GM21515 (cell line): ENCODE measurements around the gene NTM.
"Not testable (repeated sequence)": the region's sequence is repeated elsewhere in the genome, so short reads cannot be mapped to it uniquely, and the experiment has no call there.

Experiments used
- ATAC-seq: cut with Tn5 transposase; IDR thresholded peaks from one replicate; pipeline ENCODE4 v1.9.1; 2021; ENCODE audit not compliant: unreplicated experiment

NTM gene

DNA sequence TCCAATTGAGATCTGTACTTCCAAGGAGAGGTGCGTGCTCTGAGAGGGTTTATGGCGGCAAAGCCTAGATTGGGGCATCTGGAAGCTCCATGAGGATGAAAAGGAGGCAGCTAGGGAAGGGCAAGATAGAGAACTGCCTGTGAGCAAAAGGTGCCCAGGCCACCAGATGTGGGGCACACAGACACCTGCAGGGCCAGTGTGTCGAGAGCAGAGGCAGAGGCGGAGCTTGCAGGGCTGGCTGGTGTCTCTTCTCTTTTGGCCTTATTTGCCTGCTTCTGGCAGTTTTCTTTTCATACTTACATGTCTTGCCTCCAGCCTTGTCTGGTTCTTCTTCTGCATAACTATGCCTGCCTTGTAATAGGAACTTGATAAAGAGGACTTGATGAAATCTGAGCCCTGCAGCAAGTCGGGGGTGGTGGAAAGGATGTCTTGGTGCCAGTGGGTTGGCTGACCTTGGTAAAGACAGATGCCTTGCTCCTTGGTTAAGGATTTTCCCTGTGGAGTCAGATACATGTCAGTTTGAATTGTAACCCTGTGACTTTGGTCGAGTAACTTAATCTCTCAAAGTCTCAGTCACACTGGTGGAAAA, 680.3 kb downstream of the NTM start:
- ATAC-seq, result no peak

DNA sequence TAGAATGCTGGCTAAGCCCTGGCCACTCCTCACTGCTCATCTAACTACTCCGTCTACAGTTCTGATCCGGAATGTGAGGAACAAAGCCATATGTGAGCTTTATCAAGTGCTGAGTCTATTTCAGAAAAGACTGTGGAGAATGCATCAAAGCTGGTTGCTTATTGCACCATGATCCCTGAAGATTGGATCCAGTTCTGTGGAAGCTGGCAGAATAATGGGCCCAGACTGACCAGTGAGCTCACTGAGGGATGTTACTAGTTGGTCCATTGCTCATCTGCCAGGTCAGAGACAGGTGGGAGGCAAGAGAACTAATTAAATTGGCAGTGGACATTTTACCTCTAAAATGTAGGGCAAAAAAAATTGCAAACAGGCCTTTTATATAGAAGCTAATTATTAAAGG, 681.3 kb downstream of the NTM start:
- no peak for ATAC-seq

DNA sequence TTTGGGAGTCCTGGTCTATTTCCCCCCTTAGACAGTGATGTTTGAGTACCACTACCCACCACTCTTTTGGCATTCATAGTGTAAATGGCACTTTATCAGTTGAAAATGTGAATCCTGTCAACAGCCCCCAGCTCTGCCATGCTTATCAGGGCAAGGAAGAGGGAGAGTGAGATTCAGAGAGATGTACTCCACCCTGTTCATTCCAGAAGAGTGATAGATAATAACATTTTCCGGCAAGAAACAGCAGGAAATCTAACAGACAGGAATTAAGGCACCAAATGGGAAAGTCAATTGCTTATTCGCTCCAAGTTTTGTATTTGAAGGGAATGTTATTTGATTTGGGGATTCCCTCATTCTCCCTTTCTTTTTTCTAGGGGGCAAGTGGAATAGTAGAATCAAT, 681.9 kb downstream of the NTM start:
- ATAC-seq, result no peak

DNA sequence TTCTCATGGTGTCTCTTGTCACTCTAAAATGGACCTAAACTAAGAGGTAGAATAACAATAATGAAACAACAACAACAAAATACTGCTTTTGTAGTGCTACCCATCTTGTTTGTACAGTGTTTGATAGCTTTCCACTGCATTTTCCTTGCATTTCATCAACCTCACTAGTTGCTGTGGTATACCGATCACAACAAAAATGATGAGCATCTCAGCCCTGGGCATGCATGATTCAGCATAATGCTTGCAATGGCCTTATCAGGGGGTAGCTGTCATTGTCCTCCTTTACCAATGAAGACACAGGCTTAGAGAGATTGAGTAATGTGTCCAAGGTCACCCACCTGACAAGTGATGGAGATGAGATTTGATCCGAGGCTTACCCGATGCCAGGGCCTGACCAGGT, 682.5 kb downstream of the NTM start:
- no peak for ATAC-seq

DNA sequence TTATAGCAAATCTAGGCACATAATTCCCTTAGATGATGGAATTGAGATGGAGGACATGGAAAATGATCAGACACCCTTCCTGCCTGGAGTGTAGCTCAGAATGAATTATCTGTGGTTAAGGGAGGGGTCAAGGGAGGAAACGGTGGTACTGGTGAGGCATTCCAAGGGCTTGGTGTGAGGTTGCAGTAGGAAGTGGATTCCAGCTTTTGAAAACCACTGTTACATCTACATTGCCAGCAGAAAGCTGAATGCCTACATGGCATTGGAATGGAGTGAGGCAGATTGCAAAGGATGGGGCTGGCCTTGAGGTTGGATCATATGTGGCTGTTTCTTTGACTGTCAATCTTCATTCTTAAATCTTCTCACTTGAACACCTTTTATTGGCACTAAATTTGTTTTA, 684.4 kb downstream of the NTM start:
- ATAC-seq, result no peak

DNA sequence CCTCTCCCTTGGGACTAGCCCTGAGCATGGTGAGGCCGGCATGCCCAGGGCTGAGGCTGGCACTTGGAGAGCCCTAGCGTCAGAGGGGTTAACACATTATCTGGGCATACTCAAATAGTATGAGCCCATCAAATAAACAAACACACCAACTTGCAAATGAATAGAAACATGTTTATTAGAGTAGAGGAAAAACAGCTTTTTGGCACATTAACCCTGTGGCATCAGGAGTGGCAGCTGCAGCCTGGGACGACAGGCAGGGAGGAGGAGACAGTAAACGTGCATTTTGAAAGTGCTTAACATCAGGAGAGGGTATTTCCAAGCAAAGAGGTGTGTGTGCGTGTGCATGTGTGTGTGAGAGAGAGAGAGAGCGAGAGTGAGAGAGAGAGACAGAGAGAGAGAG, 684.9 kb downstream of the NTM start:
- no peak for ATAC-seq

DNA sequence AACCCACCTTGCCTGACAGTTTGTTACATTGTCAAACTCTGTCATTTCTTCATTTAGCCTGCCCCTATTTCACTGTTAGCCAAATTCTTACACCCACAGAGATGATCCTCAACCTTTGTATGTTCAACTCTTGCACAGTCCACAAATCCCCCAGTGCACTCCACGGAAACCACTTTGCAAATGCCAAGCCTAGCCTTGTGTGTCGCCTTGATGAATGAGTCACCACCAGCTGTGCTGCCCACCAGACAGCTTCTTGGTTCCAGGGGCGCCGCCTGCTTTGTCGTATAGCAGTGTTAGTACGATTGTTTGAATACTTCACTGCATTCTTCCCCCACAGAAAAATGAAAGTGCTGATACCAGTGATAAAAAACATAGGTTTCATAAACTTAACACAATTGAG, 686.3 kb downstream of the NTM start:
- no peak for ATAC-seq

DNA sequence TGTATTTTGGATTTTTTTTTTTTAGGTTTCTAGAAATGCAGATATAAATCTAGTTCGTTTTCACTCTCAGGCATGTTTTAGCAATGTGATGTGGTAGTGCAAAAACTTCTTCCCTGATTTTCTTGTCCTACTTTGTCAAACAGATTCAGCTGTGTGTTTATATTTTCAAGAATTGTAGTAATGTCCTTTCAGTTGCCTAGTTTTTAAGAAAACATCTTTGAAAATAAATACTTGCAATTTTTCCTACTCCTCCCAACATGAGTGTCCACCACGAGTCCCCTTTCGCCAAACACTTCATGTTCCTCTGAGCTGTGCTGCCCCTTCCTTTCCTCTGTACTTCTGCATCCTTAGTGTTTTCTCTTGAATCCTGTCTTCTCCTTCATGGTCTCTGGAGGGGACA, 686.9 kb downstream of the NTM start:
- no peak for ATAC-seq

DNA sequence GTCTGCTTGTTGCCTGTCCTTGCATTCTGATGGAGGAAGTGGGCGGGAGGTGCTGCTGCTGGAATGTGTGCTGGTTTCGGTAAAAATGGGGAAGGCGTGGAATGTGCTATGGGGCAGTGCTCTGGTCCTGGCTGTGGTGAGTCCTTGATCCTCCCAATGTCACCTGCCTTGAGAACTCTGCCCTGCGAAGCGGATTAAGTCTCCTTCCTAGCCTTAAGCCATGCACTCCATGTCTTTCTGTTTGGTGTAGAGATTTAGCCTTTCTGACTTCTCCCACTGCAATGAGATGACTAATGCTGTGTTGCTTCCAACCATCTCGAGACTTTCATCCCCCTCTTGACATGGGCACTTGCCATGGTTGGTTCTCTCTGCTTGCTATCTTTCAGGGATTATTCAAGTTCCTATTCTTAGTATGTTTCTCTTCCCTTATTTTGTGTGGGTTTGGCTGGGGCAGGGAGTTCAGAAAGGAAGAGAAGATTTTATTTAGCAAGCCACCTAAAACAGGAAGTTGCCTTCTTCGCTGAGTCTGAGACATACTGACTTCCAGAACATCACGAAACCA, 687.9 kb downstream of the NTM start:
- ATAC-seq, result no peak

DNA sequence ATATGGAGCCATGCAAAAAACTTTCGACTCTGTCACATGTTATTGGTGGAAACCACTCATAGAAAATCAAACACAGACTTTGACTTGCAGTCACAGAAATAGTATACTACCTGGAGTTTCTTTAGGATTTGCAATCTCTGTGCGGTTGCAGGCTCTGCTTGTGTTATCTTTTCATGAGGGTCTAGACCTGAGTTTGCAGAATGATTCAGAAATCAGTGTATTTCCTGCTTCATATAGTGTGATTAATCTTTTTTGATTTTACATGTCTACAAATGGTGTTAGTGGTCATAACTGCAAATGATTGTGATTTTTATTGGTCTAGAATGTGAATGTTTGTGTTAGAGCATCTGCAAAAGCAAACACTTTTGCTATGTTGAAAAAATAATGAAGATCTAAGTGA, 690.2 kb downstream of the NTM start:
- no peak for ATAC-seq

DNA sequence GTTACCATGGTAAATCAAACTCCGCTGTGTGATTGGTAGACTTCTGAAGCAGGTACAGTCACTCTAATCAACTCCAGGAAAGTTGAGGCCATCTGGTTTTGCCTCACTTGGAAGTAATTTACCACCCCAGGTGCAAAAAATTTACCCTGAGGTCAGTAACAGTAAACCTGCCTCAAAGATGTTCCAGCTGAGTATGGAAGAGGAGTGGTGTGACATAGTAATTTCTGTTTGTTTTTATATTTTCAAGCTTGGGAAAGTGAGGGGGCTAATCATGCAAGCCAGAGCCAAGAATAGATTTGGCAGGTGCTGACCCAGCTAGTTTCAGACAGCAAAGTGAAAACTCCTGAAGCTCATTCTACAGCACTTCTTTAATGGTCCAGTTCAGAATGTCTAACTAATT, 691.6 kb downstream of the NTM start:
- ATAC-seq, result no peak

DNA sequence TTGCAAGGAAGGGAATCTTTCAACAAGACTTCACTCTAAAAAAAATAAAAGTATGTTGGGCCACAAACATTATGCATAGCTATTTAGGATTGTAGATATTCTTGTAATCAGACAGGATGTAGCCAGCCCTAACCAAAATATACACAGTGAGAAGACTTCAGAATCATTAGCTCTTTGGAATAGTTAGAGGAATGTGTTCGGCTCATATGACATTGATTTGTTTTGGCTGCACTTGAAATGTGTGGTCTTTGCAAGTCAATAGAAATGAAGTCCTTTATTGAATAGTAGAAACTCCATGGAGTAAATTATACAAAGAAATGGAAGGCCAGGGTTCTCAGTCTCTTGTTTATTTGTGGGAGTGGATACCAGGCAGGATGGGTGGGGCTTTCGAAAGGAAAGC, 692.1 kb downstream of the NTM start:
- ATAC-seq, result no peak

DNA sequence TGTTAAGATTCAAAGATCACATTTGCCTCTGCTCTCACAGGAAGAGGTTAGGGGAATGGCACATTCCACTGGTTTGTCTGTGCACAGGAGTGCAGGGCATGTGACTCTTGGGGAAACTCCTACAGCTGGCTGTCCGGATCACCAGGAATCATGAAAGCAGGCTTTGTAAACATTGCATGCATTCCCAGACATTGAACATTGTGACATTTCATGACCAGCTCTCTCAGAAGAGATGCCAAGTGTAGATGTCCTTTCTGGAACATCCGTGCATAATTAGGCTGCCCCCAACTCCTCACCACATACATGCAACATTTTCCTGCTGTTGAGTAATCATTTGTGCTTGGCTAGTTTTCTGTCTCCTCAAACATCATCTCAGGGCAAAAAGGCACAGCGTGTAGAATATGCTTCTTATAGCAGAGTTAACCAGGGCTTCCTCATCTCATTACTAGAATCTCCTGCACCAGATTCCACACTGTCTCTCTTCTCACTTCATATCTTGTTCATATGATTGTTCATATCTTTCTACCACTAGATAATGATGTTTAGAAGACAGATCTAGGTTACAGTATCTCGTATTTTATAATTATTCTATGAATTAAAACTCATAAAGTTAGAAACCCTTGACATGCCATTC, 694.7 kb downstream of the NTM start:
- ATAC-seq, result no peak

DNA sequence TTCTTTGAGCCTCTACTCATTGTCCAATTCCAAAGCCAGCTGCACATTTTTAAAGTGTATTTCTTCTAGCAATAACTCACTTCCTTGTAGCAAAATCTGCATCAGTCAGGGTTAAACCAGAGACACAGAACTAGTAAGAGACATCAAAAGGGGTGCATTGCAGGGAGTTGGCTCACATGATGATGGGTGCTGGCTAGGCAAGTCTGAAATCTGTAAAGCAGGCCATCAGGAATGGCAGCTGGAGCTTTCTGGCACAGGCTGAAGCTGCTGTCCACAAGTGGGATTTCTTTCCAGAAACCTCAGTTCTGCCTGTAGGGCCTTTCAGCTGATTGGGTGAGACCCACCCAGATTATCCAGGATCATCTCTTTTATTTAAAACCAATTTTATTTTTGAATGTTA, 698.1 kb downstream of the NTM start:
- no peak for ATAC-seq

DNA sequence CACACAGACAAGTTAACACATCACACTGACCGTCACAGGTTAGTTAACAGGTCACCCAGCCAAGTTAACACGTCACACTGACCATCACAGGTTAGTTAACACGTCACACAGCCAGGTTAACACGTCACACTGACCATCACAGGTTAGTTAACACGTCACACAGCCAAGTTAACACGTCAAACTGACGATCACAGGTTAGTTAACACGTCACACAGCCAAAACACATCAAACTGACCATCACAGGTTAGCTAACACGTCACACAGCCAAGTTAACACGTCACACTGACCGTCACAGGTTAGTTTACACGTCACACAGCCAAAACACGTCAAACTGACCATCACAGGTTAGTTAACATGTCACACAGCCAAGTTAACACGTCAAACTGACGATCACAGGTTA, 699.2 kb downstream of the NTM start:
- ATAC-seq, result not testable (repeated sequence)

DNA sequence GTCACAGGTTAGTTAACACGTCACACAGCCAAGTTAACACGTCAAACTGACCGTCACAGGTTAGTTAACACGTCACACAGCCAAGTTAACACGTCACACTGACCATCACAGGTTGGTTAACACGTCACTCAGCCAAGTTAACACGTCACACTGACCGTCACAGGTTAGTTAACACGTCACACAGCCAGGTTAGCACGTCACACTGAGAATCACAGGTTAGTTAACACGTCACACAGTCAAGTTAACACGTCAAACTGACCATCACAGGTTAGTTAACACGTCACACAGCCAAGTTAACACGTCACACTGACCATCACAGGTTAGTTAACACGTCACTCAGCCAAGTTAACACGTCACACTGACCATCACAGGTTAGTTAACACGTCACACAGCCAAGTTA, 700.5 kb downstream of the NTM start:
- ATAC-seq, result not testable (repeated sequence)

DNA sequence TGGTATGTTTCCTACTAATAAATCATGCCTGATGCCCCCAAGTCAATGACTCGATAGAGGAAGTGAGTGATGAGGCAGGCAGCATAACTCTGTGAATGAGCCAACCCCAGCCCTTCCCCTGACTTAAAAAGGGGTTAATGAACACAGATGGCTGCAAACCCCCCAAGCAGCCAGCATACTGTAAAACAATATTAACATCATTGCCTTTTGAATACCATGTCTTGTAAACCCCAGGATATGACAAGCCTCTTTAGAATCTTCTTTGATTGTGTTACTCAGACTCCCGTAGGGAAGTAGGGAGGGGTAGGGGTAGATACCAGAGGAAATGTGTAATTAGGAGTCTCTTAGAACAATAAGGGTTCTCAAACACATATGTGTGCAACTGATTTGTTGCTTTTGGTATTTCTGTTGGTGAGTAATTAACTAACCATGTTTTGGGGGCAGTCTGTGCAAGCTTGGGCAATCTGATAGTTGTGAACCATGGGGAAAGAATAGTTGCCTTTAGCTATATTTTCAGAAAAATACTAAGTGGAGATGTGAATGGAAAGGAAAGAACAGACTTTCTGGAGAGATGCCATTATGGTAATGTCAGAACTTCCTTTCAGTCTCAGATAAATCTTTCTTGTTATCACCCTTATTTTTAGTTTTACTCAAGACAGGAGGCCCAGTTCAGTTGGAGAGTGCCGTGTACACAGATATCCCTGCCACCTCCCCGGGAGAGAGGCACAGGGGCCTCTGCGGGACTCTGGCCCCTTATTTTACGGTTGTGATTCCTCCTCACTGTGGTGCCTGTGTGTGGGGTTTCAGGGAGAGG, 701.8 kb downstream of the NTM start:
- no peak for ATAC-seq

DNA sequence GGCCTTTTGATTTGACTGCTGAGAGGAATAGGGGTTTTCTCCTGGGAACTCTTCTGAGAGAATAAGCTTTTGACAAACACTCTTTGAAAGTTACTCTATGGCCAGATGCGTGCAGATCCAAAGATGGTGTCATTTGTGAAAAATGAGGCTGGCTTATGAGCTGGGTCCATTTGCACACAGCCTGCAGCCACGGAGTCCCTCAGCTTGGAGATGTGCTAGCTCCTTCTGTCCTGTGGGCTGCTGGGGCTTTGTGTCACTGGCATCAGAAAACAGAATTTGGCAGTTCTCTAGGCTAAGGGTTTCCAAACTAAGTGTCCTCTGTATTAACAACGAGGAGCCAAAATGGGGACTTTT, 702.4 kb downstream of the NTM start:
- ATAC-seq, result no peak

DNA sequence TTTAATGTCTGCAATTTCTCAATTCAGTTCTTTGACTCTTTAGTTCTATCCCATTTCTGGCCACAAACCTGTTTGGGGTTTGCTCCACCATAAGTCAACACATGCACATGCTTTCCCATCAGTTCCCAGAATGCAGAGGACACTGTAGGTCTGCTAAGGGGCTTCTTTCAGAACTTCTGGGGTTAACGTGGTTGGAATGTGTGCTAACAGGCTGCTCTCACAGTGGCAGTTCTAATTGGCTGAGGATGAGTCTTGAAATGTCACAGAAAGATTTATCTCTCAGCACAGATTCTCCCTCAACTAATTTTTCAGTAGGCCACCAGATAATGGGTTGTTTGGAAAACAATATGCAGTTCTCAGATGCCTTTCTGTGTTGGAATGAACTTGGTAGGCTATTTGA, 703.4 kb downstream of the NTM start:
- ATAC-seq, result no peak

DNA sequence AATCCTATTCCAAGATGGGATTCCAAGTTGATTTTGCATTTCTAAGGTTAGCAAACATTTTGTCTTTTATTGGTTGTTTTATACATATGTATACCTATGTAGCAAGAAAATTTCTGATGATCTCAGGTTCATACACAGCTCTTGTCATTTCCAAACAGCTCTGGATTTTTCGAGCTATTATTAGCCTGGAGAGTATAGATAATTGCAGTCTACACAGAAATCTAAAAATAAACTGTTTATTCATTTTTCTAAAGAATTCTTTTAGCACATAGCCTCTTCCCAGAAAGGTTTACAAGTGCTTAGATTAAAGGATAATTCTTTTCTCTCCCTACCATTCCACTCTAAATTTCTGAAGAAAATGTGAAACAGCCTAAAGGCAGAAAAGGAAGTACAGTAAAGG, 705.0 kb downstream of the NTM start:
- ATAC-seq, result no peak

DNA sequence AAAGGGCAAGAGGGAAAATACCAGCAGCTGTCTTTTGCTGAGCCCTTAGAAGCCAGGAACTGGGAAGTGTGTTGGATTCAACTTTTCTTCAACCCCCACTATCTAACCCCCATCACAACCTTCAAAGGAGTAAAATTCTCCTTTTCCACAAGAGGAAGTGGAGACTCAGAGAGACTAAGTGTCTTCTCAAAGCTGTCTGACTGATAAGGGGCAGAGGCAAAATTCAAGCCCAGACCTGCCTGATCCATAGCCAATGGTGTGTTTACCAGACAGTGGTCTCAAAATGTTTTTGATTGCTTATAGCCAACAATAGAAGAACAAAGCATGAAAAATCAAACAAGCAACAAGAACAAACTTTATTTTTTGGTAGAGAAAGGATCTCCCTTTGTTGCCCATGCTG, 707.0 kb downstream of the NTM start:
- ATAC-seq, result no peak
